ENCODE results near the gene PC.

DNA sequence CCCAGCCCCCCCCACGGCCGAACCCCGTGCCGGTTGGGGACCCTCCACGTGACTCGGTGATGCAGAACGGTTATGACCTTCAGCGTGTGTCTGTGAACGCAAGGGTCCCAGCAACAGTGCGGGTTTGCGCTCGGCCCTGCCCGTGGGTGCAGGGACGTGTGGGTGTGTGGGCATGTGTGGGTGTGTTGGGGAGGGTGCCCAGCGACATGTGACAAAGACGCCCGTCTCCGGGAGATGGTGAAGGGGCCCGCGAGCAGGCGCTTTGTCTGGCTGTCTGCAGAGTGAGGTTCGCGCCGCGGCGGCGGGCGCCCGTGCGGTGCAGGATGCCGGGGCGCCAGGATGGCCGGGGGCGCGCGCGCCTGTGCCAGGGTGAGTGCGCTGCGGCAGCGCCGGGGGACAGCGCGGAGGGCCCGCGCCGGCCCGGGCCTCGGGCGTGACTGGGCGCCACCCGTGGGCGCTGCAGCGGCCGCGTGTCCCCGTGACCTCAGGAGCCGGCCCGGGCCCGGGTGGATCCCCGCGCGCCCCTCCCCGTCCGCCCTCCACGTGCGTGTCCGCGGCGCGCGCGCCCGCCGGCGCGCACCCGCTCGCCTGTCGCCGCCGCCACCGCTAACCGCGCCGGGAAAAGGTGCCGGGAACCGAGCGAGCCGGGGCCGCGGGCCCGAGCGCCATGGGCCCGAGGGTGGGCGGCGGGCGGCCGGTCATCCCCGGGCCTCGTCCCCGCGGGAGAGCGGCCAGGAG lies 101.5 kb downstream of the PC start, which contains the start of gene LRFN4:
- no peak for TF ChIP-seq POLR2A (IDR thresholded peaks at IDR 0.05)
- TF ChIP-seq, protein P1, sequence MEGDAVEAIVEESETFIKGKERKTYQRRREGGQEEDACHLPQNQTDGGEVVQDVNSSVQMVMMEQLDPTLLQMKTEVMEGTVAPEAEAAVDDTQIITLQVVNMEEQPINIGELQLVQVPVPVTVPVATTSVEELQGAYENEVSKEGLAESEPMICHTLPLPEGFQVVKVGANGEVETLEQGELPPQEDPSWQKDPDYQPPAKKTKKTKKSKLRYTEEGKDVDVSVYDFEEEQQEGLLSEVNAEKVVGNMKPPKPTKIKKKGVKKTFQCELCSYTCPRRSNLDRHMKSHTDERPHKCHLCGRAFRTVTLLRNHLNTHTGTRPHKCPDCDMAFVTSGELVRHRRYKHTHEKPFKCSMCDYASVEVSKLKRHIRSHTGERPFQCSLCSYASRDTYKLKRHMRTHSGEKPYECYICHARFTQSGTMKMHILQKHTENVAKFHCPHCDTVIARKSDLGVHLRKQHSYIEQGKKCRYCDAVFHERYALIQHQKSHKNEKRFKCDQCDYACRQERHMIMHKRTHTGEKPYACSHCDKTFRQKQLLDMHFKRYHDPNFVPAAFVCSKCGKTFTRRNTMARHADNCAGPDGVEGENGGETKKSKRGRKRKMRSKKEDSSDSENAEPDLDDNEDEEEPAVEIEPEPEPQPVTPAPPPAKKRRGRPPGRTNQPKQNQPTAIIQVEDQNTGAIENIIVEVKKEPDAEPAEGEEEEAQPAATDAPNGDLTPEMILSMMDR (IDR thresholded peaks at IDR 0.05), result no peak

Data from lower leg skin (tissue), 3 donors.